ENCODE results near the gene GRB7.

GRB7 gene

GRCh38 chr17:39702901-39703893 is 34.5 kb upstream of the GRB7 start:
- TF ChIP-seq REST (IDR thresholded peaks at IDR 0.05; ENCODE audit: insufficient read depth in 1 of 2, low read depth in 2 of 2, low read length in 2 of 2), result no peak
- TF ChIP-seq FOXP2 (optimal IDR thresholded peaks at IDR 0.05; ENCODE audit: borderline replicate concordance, extremely low read depth, extremely low read length, insufficient read depth), result no peak
- no peak for TF ChIP-seq SIN3A (IDR thresholded peaks at IDR 0.05; ENCODE audit: borderline replicate concordance, insufficient read depth, low read length)
- TF ChIP-seq POLR2AphosphoS5 (IDR thresholded peaks at IDR 0.05; ENCODE audit: low read depth, low read length), result no peak
- TF ChIP-seq TAF1 (IDR thresholded peaks at IDR 0.05; ENCODE audit: borderline replicate concordance, insufficient read depth, low read length), result no peak

- no peak for TF ChIP-seq SIN3A (IDR thresholded peaks at IDR 0.05; ENCODE audit: borderline replicate concordance, insufficient read depth, low read length)
- TF ChIP-seq POLR2AphosphoS5 (IDR thresholded peaks at IDR 0.05; ENCODE audit: low read depth, low read length), result no peak
- TF ChIP-seq TAF1 (IDR thresholded peaks at IDR 0.05; ENCODE audit: borderline replicate concordance, insufficient read depth, low read length), result no peak
- no peak for TF ChIP-seq REST (IDR thresholded peaks at IDR 0.05; ENCODE audit: insufficient read depth in 1 of 2, low read depth in 2 of 2, low read length in 2 of 2)
- no peak for TF ChIP-seq FOXP2 (optimal IDR thresholded peaks at IDR 0.05; ENCODE audit: borderline replicate concordance, extremely low read depth, extremely low read length, insufficient read depth)
These were observed 33.8 kb upstream of the GRB7 start for GRCh38 chr17:39703913-39704312.

DNA sequence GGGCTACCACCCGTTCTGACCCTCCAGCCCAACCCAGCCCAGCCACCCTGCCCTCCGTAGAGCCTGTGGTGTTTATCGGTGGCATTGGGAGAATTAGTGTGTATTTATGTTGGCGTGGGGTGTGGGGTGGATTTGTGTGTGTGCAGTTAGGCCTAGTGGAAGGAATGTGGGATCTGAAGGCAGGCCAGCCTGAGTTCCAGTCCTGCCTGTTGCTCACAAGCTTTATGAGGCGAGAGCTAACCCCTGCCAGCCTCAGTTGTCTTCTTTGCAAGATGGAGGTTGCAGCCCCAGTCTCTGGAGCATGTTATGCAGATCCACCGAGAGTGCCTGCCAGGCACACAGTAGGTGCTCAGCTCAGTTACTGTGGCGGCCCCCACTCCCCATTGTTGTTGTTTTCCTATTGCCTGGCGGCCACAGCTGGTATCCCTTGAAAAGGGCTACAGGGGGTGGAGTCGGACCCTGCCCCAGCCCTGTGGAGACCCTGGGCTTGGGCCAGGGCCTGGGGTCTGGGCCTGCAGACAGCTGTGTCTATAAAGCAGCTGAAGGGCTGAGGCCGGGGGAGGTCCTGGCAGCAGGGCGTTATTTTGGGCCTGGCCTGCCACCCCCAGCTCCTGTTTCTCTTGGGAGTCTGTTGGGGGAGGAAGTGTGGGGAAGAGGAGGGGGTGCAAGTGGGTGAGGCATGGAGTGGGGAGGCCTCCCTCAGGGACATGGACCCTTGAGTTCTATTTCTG is 32.8 kb upstream of the GRB7 start:
- TF ChIP-seq FOXP2 (optimal IDR thresholded peaks at IDR 0.05; ENCODE audit: borderline replicate concordance, extremely low read depth, extremely low read length, insufficient read depth) (no peak), SIN3A (IDR thresholded peaks at IDR 0.05; ENCODE audit: borderline replicate concordance, insufficient read depth, low read length) (no peak), TAF1 (IDR thresholded peaks at IDR 0.05; ENCODE audit: borderline replicate concordance, insufficient read depth, low read length) (no peak), REST (IDR thresholded peaks at IDR 0.05; ENCODE audit: insufficient read depth in 1 of 2, low read depth in 2 of 2, low read length in 2 of 2) (no peak), POLR2AphosphoS5 (IDR thresholded peaks at IDR 0.05; ENCODE audit: low read depth, low read length) (no peak)

DNA sequence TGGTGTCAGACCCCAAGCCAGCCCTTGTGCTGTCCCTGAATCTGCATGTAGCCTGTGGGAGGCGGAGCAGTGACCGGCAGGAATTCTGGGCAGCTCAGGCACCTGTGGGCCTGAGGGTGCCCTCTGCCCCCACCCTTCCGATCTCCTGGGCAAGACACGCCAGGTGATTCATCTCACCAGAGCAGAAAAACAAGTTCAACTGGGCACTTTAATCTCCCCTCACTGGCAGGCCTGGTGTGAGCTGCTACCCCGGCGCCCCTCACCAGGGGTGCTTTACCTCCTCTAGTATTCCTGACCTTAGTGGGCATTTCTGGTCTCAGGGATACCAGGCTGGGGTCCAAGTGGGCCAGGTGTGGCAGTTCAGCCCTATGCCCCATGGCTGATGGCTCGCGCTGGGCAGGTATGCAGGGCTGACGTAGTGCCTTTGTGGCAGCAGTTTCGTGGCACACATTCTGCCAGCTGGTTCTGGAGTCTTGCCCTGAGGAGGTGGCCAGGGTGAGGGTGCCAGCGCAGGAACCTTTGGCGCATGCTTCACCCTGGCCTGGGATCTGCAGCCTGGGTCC is 31.9 kb upstream of the GRB7 start:
- TF ChIP-seq FOXP2 (optimal IDR thresholded peaks at IDR 0.05; ENCODE audit: borderline replicate concordance, extremely low read depth, extremely low read length, insufficient read depth) (no peak), SIN3A (IDR thresholded peaks at IDR 0.05; ENCODE audit: borderline replicate concordance, insufficient read depth, low read length) (no peak), POLR2AphosphoS5 (IDR thresholded peaks at IDR 0.05; ENCODE audit: low read depth, low read length) (no peak), REST (IDR thresholded peaks at IDR 0.05; ENCODE audit: insufficient read depth in 1 of 2, low read depth in 2 of 2, low read length in 2 of 2) (no peak), TAF1 (IDR thresholded peaks at IDR 0.05; ENCODE audit: borderline replicate concordance, insufficient read depth, low read length) (no peak)

Measured in PFSK-1 (cell line).